HL-60/S4 treated with phorbol 12-myristate 13-acetate at 8.2 ng/mL for 4 days and 3 days (cell line): ENCODE data around the gene INTS4.
"Not testable (repeated sequence)": the region's sequence is repeated elsewhere in the genome, so short reads cannot be mapped to it uniquely, and the experiment has no call there.

Experiments used
- in situ Hi-C: fragments of 300-500 bp; cut with MboI; formaldehyde crosslinking; loops from 2 replicates; pipeline ENCODE4 v1.15.0; 2022; ENCODE audit warnings: low sequenced_read_pairs

The INTS4 gene

DNA sequence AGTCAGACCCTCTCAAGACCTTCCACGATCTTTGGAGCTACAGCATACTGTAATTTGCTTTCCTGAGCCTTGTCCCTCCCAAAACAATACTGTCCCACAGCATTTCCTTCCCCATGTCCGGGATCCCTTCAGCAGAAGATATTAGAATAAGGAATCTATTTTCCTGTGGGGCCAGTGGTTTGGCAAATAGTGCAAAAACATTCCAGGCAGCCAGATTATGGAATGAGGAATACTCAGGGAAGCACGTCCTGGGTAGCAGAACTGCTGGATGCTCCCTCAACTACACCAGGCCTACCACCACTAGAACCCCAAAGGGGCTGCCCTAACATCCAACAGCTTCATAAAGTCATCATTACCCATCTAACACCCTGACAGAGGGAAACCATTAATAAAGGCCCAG is 112.1 kb downstream of the INTS4 start:
- in situ Hi-C loops = no loop called here

DNA sequence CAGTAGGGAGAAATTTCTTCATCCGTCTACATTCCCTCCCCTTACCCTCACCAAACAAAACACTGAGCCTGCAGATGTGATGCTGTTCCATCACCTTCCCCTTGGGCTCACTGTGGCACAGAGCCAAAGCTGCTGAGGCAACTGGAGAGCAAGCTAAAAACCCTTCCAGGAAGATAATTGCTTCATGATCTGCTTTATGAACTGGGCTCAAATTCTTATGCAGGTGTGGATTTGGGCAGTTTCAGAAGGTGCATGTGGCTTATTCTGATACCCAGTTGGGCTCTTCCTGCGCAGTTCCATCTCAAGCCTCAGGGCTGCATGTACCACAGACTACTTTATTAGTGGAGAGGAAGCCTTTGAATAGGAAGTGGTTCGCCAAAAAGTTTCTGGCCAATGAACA is 115.2 kb downstream of the INTS4 start:
- in situ Hi-C loops = no loop called here

DNA sequence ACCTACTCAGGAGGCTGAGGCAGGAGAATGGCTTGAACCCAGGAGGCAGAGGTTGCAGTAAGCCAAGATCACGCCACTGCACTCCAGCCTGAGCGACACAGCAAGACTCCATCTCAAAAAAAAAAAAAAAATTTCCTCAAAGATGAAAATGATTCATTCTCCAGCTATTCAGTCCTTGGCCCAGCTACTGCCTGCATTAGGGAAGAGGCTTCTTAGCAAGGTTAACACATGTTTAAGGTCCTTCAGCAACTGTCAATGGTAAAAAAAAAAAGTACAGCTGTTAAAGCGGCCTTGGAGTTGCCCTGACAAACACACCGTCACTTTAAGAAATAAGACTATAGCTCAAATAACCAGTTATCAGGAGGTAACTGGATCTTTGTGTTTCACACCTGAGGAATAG is 116.2 kb downstream of the INTS4 start:
- in situ Hi-C loops = not testable (repeated sequence)

DNA sequence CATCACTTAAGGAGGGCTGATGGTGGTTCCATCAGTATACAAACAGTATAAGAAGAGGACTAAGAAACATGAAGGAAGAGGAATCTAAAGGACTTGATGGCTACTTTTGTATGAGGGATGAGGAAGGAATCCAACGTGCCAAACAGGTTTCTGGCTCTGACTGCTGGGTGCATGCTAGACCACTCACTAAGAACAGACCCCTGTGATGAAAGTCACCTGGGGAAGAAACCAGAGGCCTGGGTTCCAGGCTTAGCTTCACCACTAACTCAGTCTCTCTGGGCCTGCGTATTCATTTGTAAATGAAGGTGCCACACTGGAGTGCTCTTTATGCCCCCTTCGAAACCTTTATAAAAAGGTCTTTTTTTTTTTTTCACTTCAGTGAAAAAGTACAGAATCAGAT is 118.4 kb downstream of the INTS4 start:
- in situ Hi-C loops = no loop called here

- in situ Hi-C loops = no loop called here
These were observed 120.3 kb downstream of the INTS4 start for GRCh38 chr11:77874206-77874605.

DNA sequence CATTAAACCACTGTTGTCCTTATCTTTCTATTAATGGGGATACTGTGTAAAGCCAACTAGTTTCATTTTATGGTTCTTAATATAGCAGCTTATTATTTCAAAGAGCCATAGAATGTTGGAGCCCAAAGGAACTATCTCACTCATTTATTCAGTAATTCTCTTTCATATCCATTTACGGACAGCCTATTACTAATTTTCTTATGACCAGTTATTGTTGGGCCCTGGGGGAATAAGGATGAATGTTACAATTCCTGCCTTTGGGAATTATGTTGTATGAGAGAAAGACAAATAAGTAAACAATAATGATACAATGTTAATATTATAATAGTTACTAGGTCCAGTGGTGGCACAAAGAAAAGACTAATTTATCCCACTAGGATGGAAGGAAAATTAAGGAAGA is 121.1 kb downstream of the INTS4 start:
- in situ Hi-C loops = no loop called here

GRCh38 chr11:77871855-77872254 is 122.6 kb downstream of the INTS4 start:
- in situ Hi-C loops = no loop called here

GRCh38 chr11:77868744-77869143 is 125.7 kb downstream of the INTS4 start:
- in situ Hi-C loops = no loop called here

DNA sequence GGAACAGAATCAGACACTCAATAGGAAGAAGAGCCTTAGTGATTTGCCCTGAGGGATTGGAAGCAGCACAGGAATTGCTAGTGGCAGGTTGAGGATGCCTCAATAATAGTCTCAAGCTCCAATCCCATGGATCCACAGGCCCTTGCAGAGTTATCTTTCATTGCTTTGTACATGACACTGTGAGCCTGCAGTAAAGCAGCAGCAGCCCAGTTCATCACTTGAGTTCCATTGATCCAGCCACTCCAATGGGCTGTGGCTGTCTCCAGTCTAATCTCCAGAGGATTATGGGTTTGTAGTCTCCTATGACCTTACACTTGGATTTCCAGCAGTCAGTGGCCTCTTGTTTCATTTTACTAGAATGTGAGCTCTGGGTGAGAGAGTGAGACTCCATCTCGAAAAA is 128.1 kb downstream of the INTS4 start:
- in situ Hi-C loops = no loop called here

DNA sequence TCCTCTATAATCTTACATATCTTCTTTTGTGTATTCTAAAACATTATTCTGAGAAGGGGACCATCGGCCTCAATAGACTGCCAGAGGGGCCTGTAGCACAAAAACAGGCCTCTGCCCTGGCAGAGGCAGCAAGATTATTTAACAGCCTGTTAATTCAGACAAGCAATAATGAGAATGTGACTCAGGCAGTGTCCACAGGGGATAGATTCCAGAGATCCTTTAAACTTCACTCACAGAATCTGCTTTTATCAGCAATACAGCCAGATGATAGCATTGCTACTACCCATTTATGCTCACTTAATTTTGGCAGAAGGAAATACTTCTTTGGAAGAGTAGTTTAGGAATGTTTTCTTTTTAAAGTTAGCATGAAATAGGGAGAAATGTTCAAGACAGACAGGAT is 128.7 kb downstream of the INTS4 start:
- in situ Hi-C loops = no loop called here

DNA sequence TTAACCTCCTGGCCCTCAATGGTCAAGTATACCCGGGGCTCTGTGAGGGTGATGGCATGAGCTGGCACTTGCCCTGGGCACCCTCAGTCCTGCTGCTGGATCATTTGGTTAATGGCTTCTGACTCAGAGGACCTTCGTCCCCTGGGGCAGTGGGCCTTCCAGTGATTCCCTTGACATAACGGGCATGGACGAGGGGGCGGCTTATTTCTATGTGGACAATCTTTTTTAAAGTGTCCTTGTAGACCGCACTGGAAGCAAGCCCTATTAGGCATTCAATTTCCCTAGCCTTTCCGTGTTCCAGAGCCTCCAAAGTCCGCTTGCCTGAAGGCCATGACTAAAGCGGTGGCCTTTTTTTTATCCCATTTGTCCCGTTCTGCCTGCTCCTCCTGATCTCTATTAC is 133.0 kb downstream of the INTS4 start:
- in situ Hi-C loops = not testable (repeated sequence)

DNA sequence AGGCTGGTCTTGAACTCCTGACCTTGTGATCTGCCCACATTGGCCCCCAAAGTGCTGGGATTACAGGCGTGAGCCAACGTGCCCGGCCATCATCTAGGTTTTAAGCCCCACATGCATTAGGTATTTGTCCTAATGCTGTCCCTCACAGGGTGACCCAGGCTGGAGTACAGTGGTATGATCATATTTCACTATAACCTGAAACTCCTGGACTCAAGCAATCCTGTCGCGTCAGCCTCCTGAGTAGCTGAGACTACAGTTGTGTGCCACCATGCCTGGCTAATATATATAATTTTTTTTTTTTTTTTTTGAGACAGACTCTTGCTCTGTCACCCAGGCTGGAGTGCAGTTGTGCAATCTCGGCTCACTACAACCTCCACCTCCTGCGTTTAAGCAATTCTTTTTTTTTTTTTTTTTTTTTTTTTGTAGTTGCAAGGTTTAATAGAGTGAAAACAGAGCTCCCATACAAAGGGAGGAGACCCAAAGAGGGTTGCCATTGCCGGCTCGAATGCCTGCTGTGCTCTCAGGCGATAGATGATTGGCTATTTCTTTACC is 136.5 kb downstream of the INTS4 start:
- in situ Hi-C loops = not testable (repeated sequence)

GRCh38 chr11:77854838-77855237 is 139.6 kb downstream of the INTS4 start:
- in situ Hi-C loops = no loop called here

- in situ Hi-C loops = no loop called here
These were observed 143.0 kb downstream of the INTS4 start for GRCh38 chr11:77851503-77851902.

- in situ Hi-C loops = not testable (repeated sequence)
These were observed 150.8 kb downstream of the INTS4 start for GRCh38 chr11:77843700-77844099.

DNA sequence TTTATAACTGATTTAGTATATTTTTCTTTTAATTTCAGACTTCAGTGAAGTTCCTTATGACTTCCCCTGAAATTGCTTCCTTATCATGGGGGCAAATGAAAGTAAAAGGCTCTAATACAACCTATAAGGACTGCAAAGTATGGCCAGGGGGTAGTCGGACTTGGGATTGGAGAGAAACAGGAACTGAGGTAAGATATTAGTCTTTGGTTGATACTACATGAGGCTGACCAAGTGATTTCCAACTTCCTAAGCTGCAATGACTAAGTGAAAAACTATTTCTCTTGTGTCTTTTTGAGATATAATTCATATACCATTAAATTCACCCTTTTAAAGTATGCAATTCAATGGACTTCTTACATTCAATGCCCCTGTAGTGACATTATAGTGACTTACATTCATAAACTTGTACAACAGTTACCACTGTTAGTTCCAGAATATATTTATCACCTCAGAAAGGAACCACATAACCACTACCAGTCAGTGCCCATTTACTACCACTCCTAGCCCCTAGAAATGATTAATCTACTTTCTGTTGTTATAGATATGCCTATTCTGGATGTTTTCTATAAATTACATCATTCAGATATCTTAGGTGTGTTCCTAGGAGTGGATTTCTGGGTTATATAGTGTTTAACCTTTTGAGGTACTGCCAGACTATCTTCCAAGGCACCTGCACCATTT is 151.9 kb downstream of the INTS4 start:
- in situ Hi-C loops = no loop called here

DNA sequence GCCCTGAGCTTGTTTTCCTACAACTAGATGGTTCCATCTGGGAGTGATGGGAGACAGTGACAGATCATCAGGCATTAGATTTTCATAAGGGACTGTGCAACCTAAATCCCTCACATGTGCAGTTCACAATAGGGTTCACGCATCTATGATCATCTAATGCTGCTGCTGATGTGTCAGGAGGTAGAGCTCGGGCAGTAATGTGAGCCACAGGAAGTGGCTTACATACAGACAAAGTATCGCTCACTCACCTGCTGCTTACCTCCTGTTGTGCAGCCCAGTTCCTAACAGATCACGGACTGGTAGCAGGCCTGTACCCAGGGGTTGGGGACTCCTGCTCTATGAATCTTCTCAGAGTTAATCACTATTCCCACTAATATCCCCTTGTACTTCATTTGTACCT is 161.2 kb downstream of the INTS4 start:
- in situ Hi-C loops = no loop called here

DNA sequence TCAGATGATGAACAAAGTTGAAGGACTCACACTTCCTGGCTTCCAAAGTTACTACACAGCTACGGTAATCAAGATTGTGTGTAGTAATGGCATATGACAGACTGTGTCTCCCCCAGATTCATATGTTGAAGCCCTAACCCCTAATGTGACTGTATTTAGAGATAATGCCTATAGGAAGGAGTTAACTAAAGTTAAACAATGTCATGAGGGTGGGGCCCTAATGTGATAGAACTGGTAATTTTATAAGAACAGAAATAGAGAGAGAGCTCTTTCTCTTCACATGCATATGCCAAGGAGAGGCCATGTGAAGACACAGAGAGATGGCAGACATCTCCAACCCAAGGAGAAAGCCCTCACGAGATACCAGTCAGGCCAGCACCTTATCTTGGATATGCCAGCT is 165.5 kb downstream of the INTS4 start:
- in situ Hi-C loops = no loop called here
